WTC11 (cell line): ENCODE data around the gene OTULIN. TPM values are rescaled to one million over a fixed set of nuclear protein-coding genes. Genes with fewer than 3 reads are reported as not detected.

Experiments used
- ATAC-seq: fragments of 200-7000 bp; cut with Tn5 transposase; 2 replicates; pipeline ENCODE4 v1.10.0; 2021; ENCODE audit warnings: mild to moderate bottlenecking, moderate library complexity
- CTCF ChIA-PET: fragments of 300-600 bp; sonication (Branson Sonifier 250); formaldehyde crosslinking; loops from one replicate; lab custom pipeline; 2021; ENCODE audit warnings: antibody characterized with exemption; lab: Charles Lee
- POLR2A ChIA-PET: fragments of 350-600 bp; sonication (Branson Sonifier 250); formaldehyde crosslinking; loops from one replicate; lab custom pipeline; 2021; ENCODE audit warnings: antibody characterized with exemption; lab: Charles Lee
- DNase-seq: peaks from one replicate; pipeline ENCODE4 v3.0.0; 2021; ENCODE audit warnings: low spot score
- H3K27ac Mint-ChIP-seq: 2 replicates; pipeline ENCODE4 v1.8.0; 2021; ENCODE audit warnings: mixed read lengths
- H3K27me3 Mint-ChIP-seq: 2 replicates; pipeline ENCODE4 v1.8.0; 2021; ENCODE audit warnings: low read depth, mild to moderate bottlenecking, moderate library complexity, mixed read lengths
- H3K36me3 Mint-ChIP-seq: 2 replicates; pipeline ENCODE4 v1.8.0; 2021; ENCODE audit warnings: mixed read lengths
- H3K4me1 Mint-ChIP-seq: 2 replicates; pipeline ENCODE4 v1.8.0; 2022; ENCODE audit warnings: mixed read lengths
- H3K4me3 Mint-ChIP-seq: 2 replicates; pipeline ENCODE4 v1.8.0; 2021; ENCODE audit warnings: mild to moderate bottlenecking, moderate library complexity, mixed read lengths
- H3K9me3 Mint-ChIP-seq: 2 replicates; pipeline ENCODE4 v1.8.0; 2021; ENCODE audit warnings: mixed read lengths
- AR ChIP-seq: fragments of 250-450 bp; sonication (Bioruptor Pico); IDR thresholded peaks from 2 replicates; pipeline ENCODE4 v1.9.0; 2021; ENCODE audit warnings: mild to moderate bottlenecking
- ATF1 ChIP-seq: sonication (generic); formaldehyde crosslinking; IDR thresholded peaks from 2 replicates; pipeline ENCODE4 v1.8.1; 2023; ENCODE audit warnings: mild to moderate bottlenecking, moderate library complexity, missing genetic modification reagents
- CREM ChIP-seq: sonication (generic); formaldehyde crosslinking; IDR thresholded peaks from 2 replicates; pipeline ENCODE4 v1.8.1; 2022; ENCODE audit warnings: mild to moderate bottlenecking, missing genetic modification reagents, moderate library complexity
- E2F4 ChIP-seq: sonication (generic); formaldehyde crosslinking; IDR thresholded peaks from 2 replicates; pipeline ENCODE4 v1.8.1; 2022; ENCODE audit warnings: low read depth, mild to moderate bottlenecking, moderate library complexity, missing genetic modification reagents, borderline replicate concordance
- FOXK1 ChIP-seq: sonication (generic); formaldehyde crosslinking; IDR thresholded peaks from 2 replicates; pipeline ENCODE4 v1.8.0; 2022; ENCODE audit warnings: mild to moderate bottlenecking, moderate library complexity, missing genetic modification reagents
- GABPB1 ChIP-seq: sonication (generic); formaldehyde crosslinking; IDR thresholded peaks from 2 replicates; pipeline ENCODE4 v1.8.1; 2023; ENCODE audit warnings: mild to moderate bottlenecking, missing genetic modification reagents
- KAT7 ChIP-seq: sonication (generic); formaldehyde crosslinking; IDR thresholded peaks from 2 replicates; pipeline ENCODE4 v1.8.1; 2023; ENCODE audit warnings: missing genetic modification reagents, mild to moderate bottlenecking, borderline replicate concordance
- NFE2L1 ChIP-seq: sonication (generic); formaldehyde crosslinking; IDR thresholded peaks from 2 replicates; pipeline ENCODE4 v1.8.1; 2023; ENCODE audit warnings: missing genetic modification reagents
- PRRX2 ChIP-seq: fragments of 250-450 bp; sonication (Bioruptor Pico); IDR thresholded peaks from 2 replicates; pipeline ENCODE4 v1.8.0; 2021; ENCODE audit warnings: mild to moderate bottlenecking
- ZBTB21 ChIP-seq: sonication (generic); formaldehyde crosslinking; IDR thresholded peaks from 2 replicates; pipeline ENCODE4 v1.8.1; 2023; ENCODE audit warnings: mild to moderate bottlenecking, missing genetic modification reagents, borderline replicate concordance
- ZNF232 ChIP-seq: sonication (generic); formaldehyde crosslinking; IDR thresholded peaks from 2 replicates; pipeline ENCODE4 v1.8.0; 2022; ENCODE audit warnings: mild to moderate bottlenecking, missing genetic modification reagents
- ZSCAN18 ChIP-seq: fragments of 250-450 bp; sonication (Bioruptor Pico); IDR thresholded peaks from 2 replicates; pipeline ENCODE4 v2.1.2; 2022; ENCODE audit warnings: mild to moderate bottlenecking, moderate library complexity
- total RNA-seq: library from RNA; stranded (reverse); gene quantifications from 3 replicates; pipeline ENCODE4 v1.2.3, GENCODE V29; 2021
- TF ChIP-seq, protein P1 (sequence below): sonication (generic); formaldehyde crosslinking; IDR thresholded peaks from 2 replicates; pipeline ENCODE4 v1.8.1; 2023; ENCODE audit warnings: mild to moderate bottlenecking, moderate library complexity, missing genetic modification reagents
- TF ChIP-seq, protein P2 (sequence below): fragments of 200-600 bp; IDR thresholded peaks from 2 replicates; pipeline ENCODE4 v1.8.0; 2022; ENCODE audit warnings: antibody characterized with exemption
- TF ChIP-seq, protein P3 (sequence below): sonication (generic); formaldehyde crosslinking; IDR thresholded peaks from 2 replicates; pipeline ENCODE4 v1.8.0; 2022; ENCODE audit warnings: missing genetic modification reagents
- TF ChIP-seq, protein P4 (sequence below): sonication (generic); formaldehyde crosslinking; conservative IDR thresholded peaks from 2 replicates; pipeline ENCODE4 v1.8.1; 2023; ENCODE audit warnings: mild to moderate bottlenecking, low read depth, missing genetic modification reagents, moderate library complexity
- TF ChIP-seq, protein P5 (sequence below): sonication (generic); formaldehyde crosslinking; IDR thresholded peaks from 2 replicates; pipeline ENCODE4 v1.8.0; 2023; ENCODE audit warnings: mild to moderate bottlenecking, missing genetic modification reagents
- TF ChIP-seq, protein P6 (sequence below): sonication (generic); formaldehyde crosslinking; IDR thresholded peaks from 2 replicates; pipeline ENCODE4 v1.8.0; 2022; ENCODE audit warnings: mild to moderate bottlenecking, missing genetic modification reagents

Gene OTULIN
- total RNA-seq, 1 experiment from 2014 or later: 25.0 TPM

DNA sequence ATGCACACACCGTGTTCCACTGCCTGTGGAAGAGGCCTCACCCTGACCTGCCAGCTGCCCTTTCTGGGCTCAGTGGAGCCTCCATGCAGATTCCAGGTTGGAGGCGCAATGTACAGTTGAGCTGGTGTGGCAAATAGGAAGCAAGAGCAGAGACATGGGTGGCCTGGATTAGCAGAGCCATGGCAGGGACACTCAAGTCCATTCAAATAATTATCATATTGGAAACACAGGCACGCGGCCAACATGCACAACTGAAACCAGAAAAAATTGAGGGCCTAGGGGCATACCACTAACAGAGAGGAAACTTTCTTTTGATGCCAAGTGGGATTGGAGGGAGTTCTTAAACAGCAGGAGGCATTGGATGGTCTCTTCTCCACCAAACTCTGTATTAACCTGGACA, 47.1 kb upstream of the OTULIN start:
- Mint-ChIP-seq H3K4me3 (no peak overlapping the region), H3K4me1 (no peaks in the 10 kb centered on the region), H3K27ac (no peak overlapping the region), H3K27me3 (no peaks in the 10 kb centered on the region), H3K36me3 (peaks cover 12% of the 10 kb centered on the region), H3K9me3 (peaks cover 15% of the 10 kb centered on the region)
- CTCF ChIA-PET: interaction anchor here (0.6 to 1.4 kb wide), 4 partner anchors 23 to 189 kb away, joined by 3 to 5 read pairs (median 4); no protein-coding TSS in a partner anchor
- DNase-seq (no peak), ATAC-seq (no peak)
- TF ChIP-seq, protein P1, sequence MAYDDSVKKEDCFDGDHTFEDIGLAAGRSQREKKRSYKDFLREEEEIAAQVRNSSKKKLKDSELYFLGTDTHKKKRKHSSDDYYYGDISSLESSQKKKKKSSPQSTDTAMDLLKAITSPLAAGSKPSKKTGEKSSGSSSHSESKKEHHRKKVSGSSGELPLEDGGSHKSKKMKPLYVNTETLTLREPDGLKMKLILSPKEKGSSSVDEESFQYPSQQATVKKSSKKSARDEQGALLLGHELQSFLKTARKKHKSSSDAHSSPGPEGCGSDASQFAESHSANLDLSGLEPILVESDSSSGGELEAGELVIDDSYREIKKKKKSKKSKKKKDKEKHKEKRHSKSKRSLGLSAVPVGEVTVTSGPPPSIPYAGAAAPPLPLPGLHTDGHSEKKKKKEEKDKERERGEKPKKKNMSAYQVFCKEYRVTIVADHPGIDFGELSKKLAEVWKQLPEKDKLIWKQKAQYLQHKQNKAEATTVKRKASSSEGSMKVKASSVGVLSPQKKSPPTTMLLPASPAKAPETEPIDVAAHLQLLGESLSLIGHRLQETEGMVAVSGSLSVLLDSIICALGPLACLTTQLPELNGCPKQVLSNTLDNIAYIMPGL (CRISPR knock-in tag): no peak
- TF ChIP-seq ZSCAN18 (CRISPR knock-in tag) (no peak), KAT7 (no peak), GABPB1 (CRISPR knock-in tag) (no peak), E2F4 (CRISPR knock-in tag) (no peak), AR (CRISPR knock-in tag) (no peak), PRRX2 (CRISPR knock-in tag) (no peak), ZBTB21 (CRISPR knock-in tag) (no peak), NFE2L1 (CRISPR knock-in tag) (no peak), ZNF232 (no peak), FOXK1 (no peak), CREM (CRISPR knock-in tag) (no peak), ATF1 (no peak)
- TF ChIP-seq, protein P2, sequence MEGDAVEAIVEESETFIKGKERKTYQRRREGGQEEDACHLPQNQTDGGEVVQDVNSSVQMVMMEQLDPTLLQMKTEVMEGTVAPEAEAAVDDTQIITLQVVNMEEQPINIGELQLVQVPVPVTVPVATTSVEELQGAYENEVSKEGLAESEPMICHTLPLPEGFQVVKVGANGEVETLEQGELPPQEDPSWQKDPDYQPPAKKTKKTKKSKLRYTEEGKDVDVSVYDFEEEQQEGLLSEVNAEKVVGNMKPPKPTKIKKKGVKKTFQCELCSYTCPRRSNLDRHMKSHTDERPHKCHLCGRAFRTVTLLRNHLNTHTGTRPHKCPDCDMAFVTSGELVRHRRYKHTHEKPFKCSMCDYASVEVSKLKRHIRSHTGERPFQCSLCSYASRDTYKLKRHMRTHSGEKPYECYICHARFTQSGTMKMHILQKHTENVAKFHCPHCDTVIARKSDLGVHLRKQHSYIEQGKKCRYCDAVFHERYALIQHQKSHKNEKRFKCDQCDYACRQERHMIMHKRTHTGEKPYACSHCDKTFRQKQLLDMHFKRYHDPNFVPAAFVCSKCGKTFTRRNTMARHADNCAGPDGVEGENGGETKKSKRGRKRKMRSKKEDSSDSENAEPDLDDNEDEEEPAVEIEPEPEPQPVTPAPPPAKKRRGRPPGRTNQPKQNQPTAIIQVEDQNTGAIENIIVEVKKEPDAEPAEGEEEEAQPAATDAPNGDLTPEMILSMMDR: no peak
- TF ChIP-seq, protein P3, sequence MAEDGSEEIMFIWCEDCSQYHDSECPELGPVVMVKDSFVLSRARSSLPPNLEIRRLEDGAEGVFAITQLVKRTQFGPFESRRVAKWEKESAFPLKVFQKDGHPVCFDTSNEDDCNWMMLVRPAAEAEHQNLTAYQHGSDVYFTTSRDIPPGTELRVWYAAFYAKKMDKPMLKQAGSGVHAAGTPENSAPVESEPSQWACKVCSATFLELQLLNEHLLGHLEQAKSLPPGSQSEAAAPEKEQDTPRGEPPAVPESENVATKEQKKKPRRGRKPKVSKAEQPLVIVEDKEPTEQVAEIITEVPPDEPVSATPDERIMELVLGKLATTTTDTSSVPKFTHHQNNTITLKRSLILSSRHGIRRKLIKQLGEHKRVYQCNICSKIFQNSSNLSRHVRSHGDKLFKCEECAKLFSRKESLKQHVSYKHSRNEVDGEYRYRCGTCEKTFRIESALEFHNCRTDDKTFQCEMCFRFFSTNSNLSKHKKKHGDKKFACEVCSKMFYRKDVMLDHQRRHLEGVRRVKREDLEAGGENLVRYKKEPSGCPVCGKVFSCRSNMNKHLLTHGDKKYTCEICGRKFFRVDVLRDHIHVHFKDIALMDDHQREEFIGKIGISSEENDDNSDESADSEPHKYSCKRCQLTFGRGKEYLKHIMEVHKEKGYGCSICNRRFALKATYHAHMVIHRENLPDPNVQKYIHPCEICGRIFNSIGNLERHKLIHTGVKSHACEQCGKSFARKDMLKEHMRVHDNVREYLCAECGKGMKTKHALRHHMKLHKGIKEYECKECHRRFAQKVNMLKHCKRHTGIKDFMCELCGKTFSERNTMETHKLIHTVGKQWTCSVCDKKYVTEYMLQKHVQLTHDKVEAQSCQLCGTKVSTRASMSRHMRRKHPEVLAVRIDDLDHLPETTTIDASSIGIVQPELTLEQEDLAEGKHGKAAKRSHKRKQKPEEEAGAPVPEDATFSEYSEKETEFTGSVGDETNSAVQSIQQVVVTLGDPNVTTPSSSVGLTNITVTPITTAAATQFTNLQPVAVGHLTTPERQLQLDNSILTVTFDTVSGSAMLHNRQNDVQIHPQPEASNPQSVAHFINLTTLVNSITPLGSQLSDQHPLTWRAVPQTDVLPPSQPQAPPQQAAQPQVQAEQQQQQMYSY (CRISPR knock-in tag): no peak
- TF ChIP-seq, protein P4, sequence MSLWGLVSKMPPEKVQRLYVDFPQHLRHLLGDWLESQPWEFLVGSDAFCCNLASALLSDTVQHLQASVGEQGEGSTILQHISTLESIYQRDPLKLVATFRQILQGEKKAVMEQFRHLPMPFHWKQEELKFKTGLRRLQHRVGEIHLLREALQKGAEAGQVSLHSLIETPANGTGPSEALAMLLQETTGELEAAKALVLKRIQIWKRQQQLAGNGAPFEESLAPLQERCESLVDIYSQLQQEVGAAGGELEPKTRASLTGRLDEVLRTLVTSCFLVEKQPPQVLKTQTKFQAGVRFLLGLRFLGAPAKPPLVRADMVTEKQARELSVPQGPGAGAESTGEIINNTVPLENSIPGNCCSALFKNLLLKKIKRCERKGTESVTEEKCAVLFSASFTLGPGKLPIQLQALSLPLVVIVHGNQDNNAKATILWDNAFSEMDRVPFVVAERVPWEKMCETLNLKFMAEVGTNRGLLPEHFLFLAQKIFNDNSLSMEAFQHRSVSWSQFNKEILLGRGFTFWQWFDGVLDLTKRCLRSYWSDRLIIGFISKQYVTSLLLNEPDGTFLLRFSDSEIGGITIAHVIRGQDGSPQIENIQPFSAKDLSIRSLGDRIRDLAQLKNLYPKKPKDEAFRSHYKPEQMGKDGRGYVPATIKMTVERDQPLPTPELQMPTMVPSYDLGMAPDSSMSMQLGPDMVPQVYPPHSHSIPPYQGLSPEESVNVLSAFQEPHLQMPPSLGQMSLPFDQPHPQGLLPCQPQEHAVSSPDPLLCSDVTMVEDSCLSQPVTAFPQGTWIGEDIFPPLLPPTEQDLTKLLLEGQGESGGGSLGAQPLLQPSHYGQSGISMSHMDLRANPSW: no peak
- TF ChIP-seq, protein P5, sequence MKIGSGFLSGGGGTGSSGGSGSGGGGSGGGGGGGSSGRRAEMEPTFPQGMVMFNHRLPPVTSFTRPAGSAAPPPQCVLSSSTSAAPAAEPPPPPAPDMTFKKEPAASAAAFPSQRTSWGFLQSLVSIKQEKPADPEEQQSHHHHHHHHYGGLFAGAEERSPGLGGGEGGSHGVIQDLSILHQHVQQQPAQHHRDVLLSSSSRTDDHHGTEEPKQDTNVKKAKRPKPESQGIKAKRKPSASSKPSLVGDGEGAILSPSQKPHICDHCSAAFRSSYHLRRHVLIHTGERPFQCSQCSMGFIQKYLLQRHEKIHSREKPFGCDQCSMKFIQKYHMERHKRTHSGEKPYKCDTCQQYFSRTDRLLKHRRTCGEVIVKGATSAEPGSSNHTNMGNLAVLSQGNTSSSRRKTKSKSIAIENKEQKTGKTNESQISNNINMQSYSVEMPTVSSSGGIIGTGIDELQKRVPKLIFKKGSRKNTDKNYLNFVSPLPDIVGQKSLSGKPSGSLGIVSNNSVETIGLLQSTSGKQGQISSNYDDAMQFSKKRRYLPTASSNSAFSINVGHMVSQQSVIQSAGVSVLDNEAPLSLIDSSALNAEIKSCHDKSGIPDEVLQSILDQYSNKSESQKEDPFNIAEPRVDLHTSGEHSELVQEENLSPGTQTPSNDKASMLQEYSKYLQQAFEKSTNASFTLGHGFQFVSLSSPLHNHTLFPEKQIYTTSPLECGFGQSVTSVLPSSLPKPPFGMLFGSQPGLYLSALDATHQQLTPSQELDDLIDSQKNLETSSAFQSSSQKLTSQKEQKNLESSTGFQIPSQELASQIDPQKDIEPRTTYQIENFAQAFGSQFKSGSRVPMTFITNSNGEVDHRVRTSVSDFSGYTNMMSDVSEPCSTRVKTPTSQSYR: no peak
- TF ChIP-seq, protein P6, sequence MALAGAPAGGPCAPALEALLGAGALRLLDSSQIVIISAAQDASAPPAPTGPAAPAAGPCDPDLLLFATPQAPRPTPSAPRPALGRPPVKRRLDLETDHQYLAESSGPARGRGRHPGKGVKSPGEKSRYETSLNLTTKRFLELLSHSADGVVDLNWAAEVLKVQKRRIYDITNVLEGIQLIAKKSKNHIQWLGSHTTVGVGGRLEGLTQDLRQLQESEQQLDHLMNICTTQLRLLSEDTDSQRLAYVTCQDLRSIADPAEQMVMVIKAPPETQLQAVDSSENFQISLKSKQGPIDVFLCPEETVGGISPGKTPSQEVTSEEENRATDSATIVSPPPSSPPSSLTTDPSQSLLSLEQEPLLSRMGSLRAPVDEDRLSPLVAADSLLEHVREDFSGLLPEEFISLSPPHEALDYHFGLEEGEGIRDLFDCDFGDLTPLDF (CRISPR knock-in tag): no peak
- POLR2A ChIA-PET: interaction anchor here (0.6 kb wide), 1 partner anchor 629 kb away, joined by 4 read pairs; no protein-coding TSS in a partner anchor
